GM18498 (cell line): ENCODE measurements around the gene RAET1E.
A peak's percentile ranks its signal among the peaks of the same experiment; 100 is the strongest.
"Not testable (repeated sequence)": the region's sequence is repeated elsewhere in the genome, so short reads cannot be mapped to it uniquely, and the experiment has no call there.

Experiments
- ATAC-seq: cut with Tn5 transposase; IDR thresholded peaks from one replicate; pipeline ENCODE4 v1.9.1; 2021; ENCODE audit warnings: mild to moderate bottlenecking, moderate library complexity; ENCODE audit not compliant: unreplicated experiment

Gene RAET1E

DNA sequence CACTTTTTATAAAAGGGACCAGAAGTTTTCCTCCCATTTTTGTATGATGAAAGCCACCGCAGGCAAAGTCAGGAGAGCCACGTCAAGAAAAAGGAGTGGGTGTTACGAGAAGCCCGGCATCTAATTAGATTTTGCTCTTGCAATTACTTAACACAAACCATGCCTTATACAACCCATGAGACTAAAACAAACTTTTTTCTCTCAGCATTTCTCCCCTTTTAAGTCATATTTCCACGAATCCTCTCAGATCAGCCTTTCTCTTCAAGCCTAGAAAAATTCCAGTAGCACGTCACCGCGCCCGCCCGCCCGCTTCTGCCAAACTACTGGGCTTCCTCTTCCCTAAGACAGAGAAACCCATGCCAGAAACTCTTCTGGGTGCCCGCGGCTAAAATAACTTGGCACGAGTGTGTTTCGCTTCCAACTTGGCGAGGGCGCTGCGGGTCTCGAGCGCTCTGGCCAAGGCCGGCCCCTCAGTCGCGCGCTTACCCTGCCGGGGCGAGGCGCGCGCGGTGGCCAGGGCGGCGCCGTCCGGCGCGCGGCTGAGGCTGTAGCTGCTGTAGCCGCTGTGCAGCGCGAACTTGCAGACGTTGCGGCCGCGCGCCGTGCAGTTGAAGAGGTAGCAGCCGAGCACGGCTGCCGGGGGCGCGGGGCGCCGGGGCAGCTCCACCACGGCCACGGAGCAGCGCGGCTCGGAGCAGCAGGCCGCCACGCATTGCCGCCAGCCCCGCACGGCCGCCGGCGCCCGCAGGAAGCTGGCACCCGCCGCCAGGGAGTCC, 34.8 kb downstream of the RAET1E start:
- peak; percentile 38 for ATAC-seq

DNA sequence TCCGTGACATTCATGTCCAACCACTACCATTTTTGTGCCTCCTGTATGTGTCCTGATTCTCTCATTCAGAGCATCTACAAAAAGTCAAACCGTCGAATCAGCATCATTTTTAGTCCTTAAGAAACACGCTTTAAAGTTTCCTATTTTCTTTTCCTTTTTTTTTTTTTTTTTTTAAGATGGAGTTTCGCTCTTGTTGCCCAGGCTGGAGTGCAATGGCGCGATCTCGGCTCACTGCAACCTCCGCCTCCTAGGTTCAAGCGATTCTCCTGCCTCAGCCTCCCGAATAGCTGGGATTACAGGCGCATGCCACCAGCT, 35.5 kb downstream of the RAET1E start:
- not testable (repeated sequence) for ATAC-seq

DNA sequence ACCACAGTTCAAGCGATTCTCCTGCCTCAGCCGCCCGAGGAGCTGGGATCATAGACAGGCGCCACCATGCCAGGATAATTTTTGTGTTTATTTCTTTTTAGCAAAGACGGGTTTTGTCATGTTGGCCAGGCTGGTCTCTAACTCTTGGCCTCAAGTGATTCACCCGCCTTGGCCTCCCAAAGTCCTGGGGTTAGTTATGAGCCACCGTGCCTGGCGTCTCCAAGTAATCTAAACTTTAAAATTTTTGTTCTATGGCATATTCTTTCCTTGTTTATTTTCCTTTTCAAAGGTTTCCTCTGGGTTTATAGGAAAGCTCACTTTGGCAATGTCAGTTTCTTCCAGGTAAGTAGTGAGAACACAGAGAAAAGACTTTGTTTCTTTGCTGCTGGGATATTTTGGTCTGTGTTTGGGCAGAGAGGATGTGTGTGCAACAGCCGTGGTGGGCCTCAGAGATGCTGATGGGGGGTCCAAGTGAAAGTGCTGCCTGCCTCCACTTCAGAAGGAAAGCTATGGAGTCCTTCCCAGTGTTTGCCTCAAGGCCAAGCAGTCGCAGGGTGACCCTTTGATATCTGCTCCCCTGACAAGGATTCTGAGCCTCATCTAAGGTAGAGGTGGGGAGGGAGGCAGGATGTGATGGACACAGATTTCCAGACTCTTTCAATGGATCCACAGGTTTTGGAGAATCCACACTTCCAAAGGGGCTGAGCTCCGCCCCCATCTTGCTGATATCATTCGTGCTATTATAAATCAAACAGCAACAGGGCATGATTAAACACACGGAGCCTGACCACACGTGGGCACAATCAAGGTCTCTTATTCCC, 36.1 kb downstream of the RAET1E start:
- no peak for ATAC-seq

DNA sequence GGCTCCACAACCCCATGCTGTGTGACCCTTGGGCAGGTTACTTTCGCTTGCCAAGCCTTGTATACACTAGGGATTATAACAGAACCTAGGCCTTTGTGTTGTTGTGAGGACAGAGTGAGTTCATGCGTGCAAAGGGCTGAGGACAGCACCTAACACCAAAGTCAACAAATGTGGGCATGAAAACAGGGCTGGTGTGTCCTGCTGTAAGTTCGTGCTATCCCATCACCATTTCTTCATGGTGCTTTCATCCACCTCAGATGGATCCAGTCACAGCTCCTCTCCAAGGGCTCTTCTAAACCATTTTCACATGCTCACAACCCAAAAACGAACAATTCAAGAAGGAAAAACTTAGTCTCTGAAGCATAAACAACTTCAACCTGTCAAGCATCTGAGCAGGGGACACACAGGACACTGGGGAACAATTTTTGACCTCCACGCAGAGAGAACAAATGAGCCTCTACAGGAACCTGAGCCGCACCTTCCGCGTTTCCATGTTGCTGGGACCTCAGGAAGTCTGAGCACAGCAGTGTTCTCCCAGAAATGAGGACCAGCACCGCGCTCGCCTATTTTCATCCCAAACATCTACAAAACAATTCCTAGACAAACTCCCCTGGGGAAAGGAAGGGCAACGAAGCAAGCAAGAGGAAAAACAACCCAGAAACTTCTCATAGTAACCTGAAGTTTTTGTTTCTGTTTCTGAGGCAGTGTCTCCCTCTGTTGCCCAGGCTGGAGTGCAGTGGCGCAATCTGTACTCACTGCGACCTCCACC, 36.9 kb downstream of the RAET1E start:
- no peak for ATAC-seq

DNA sequence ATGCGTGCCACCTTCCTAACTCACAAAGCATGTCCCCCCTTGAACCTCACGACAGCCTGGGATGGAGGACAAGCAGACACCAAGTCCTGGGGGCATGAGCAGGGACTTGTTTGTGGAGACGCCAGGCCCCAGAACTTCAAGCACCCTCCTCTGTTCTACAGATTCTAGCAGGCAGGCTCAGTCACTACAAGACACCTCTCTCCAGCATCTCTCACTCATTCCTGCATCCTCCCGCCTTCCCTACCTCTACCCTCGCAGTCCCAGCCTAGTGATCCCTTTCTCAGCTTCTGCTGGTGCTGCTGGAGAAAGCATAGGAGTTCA, 37.4 kb downstream of the RAET1E start:
- no peak for ATAC-seq

DNA sequence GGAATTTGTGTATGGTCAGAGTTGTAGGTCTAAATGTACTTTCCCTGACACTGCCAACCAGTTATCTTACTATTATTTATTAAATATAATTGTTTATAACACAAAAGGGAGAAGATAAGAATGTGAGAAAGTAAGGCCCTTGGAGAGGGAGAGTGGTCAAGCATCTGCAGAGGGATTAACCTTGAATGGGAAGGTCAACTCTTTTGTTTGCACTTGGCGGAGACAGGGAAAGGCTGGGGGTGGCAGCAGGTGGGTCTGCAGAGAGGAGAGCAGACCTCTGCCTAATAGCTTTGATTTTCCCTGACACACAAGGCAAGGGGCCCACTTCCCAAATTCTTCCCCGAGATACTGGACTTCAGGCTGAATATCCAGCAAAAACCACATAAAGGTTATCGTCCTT, 38.0 kb downstream of the RAET1E start:
- ATAC-seq, result no peak

DNA sequence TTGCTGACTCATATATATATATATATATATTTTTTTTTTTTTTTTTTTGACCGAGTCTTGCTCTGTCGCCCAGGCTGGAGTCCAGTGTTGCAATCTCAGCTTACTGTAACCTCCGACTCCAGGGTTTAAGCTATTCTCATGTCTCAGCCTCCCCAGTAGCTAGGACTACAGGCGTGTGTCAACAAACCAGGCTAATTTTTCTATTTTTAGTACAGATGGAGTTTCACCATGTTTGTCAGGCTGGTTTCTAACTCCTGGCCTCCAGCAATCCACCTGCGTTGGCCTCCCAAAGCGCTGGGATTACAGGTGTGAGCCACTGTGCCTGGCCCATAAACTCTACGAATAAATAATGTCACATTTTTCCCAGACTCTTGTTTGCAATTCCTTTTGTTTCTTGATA, 38.5 kb downstream of the RAET1E start:
- ATAC-seq, result no peak

DNA sequence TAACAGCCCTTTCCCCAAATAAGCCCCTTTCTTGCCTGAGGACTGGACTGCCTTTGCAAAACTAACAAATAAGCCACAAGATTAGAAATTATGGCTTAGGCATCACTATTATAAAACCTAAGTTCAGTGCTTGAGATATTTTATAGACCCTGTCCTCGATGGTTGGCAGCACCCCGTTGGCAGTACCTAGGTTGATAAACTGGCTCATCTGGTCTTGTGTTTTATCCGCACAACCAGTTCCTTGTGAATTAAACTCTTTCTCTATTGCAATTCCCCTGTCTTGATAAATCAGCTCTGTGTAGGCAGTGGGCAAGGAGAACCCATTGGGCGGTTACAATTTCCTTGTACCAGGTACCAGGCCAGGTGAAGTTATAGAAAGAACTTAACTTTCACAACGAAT, 40.4 kb downstream of the RAET1E start:
- ATAC-seq, result no peak

DNA sequence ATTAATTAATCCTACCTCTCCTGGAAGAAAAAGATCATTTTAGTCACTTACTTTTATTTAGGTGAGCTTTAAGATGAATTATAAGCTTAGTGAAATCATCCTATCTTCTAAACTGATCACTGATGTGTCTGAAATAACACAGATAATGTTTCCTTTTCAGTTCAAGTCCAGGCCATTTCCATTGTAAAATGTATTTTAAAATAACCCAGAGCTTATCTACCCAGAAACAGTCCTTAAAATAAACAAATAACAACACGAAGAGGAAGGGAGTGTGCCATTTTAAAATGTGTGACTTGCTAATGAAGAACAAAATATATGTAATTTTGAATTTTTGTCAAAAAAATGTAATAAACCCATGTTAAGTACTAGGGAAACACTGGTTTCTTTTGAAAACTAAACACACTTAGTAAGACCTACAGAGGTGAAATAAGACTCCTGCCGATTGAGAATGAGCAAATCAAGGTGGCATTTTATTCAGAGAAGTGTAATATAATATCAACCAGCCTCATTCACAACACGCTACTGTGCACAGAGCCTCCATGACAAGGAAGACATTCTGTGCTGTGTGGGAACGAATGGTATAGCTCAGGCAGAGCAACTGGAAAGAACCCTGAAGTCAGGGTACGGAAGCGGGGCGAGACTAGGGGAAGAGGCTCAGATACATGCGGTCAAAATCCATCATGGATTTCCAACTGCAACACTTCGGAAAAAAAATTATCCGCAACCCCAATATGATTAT, 41.5 kb downstream of the RAET1E start:
- ATAC-seq, result no peak

DNA sequence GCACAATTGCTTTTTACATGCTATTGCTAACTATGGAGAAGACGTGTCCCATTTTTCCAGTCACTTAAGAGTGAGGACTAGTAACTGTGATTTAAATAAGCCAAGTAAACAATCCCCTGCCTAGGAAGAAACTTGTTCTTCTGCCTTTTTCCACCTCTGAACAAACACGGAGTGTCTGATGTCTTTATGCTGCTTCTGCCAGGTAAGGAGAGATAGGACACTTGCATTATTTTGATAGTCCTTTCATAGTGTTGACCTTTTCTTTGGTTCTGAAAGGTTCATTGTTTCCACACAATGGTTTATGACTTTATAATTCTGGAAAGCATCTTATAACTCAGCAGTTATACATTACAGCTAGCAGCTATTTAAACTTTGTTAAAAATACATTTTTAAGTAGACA, 42.2 kb downstream of the RAET1E start:
- ATAC-seq, result no peak

DNA sequence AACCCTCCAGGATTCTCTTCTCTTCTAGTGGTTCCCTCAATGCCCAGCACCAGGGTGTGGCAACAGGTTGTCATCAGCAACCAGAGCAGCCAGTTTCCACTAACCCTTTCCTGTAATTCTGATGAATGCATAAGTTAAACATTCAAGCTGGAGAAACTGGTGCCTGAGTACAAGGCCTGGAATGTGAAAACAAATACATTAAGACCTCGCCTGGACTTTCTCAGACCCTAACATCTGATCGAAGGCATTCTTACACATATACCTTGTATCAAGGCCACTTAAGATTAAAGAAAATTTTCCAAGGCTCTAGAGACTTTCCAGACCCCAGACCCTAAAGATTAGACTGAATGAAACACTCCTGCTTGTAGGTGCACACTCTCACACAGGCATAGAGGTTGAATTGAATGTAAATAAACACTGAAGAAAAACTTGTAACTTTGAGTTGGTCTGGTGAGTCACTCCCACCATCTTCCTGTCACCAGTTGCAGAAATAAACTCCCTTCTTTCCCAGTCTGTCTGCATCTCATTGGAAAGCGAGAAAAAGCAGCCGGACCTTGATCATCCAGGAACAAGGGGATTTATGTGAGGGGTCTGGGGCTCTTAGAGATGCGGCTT, 42.8 kb downstream of the RAET1E start:
- ATAC-seq, result no peak

DNA sequence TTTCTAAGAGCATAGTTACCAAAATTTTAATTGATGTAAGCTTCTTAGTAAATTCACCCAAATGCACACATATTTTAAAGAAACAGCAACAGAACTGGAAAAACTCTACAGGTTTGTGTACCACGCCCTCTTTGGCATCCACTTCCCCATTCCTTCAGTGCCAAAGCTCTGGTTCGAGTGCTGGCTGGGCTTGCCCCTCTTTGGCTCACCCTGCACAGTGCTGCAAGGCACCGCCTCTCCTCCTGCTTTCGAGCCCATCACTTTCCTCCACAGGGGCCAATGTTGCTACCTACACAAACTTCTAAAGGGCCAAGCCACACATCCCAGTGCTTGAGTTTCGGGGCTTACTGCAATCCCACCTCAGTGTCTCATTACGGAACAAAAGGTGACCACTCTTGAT, 43.4 kb downstream of the RAET1E start:
- no peak for ATAC-seq

DNA sequence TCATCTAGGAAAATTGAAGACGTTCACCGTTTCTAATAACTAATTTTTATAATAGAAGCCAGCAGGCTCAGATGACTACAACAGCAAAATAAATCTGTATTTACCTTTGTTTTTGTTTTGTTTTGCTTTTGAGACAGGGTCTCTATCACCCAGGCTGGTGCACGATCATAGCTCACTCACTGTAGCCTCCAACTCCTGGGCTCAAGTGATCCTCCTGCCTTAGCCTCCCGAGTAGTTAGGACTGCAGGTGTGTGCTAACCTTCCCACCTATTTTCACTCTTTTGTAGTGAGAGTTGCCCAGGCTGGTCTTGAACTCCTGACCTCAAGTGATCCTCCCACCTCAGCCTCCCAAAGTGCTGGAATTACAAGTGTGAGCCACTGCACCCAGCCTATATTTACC, 43.9 kb downstream of the RAET1E start:
- ATAC-seq, result not testable (repeated sequence)

DNA sequence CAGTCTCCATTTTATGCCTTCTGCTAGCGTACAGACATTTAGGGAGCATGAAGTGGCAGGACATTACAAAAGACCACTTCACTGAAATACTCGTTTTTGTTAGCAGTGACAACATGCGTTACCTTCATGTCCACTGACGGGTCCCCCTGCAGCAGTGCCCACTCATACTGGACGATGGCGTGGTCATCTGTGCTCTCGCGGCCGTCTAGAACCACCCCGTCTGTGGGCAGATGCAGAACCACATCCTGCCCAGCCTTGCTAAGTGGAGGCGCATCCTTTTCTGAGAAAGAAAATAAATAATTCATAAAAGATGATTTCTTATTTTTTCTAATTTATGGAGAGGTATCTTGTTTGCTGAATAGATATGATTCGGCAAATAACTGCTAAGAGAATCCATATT, 45.0 kb downstream of the RAET1E start:
- no peak for ATAC-seq

DNA sequence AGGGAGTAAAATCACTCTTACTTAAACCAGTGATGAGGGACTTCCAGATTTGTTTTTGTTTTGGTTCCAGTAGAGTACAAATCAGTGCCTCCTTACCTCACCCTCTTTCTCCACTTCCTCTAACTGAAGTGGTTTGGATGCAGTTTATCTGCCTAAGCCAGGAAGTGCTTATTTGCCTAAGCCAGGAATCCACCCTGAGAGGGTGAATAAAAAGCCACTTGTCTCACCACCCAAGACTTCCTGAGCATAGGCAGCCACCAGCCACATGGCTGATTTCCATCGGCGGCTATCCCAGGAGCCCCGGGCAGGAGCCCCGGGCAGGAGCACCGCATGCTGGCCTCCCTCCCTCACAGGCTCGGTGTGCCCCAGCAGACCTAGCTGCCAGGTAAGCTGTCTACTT, 45.7 kb downstream of the RAET1E start:
- no peak for ATAC-seq

DNA sequence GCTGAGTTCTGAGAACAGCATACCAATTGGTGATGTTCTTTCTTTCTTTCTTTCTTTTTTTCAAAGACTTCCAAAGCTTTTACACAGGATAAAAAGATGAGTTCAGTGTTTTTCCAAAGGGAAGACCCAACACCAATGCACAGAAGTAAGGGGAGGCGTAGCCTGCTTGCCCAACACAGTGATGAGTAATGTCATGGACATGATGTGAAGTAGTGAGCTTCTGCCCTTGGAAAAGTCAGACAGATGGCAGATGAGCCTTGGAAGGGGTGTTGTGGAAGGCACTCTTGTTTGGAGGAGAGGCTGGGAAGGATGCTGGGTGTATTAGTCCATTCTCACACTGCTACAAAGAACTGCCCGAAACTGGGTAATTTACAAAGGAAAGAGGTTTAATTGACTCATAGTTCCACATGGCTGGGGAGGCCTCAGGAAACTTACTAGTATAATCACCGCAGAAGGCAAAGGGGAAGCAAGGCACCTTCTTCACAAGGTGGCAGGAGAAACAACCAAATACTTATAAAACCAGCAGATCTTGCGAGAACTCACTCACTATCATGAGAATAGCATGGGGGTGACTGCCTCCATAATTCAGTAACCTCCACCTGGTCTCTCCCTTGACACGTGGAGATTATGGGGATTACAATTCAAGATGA, 46.3 kb downstream of the RAET1E start:
- ATAC-seq, result no peak

DNA sequence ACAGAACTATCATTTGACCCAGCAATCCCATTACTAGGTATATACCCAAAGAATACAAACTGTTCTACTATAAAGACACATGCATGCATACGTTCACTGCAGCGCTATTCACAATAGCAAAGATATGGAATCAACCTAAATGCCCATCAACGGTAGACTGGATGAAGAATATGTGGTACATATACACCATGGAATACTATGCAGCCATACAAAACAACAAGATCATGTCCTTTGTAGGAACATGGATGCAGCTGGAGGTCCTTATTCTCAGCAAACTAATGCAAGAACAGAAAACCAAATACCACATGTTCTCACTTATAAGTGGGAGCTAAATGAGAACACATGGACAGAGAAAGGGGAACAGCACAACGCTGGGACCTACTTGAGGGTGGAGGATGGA, 49.6 kb downstream of the RAET1E start:
- ATAC-seq, result not testable (repeated sequence)
